SJCRH30 (cell line): ENCODE results near the gene KCNC1. TPM values are rescaled to one million over a fixed set of nuclear protein-coding genes. Genes with fewer than 3 reads are reported as not detected.

ENCODE experiments used
- DNase-seq, 2 experiments: peaks; one replicate each; pipeline ENCODE4 v3.0.0-alpha.2; 2015 to 2020
- H3K27ac ChIP-seq: fragments of 250-450 bp; sonication (Bioruptor Pico); 2 replicates; pipeline ENCODE4 v1.5.1; 2020; ENCODE audit warnings: mild to moderate bottlenecking, moderate library complexity
- H3K27me3 ChIP-seq: fragments of 250-450 bp; sonication (Bioruptor Pico); 2 replicates; pipeline ENCODE4 v1.5.1; 2020; ENCODE audit warnings: mild to moderate bottlenecking, moderate library complexity
- H3K36me3 ChIP-seq: fragments of 250-450 bp; sonication (Bioruptor Pico); 2 replicates; pipeline ENCODE4 v1.5.1; 2020; ENCODE audit warnings: mild to moderate bottlenecking, moderate library complexity
- H3K4me1 ChIP-seq: fragments of 250-450 bp; sonication (Bioruptor Pico); 2 replicates; pipeline ENCODE4 v1.5.1; 2020; ENCODE audit warnings: mild to moderate bottlenecking, moderate library complexity
- H3K4me3 ChIP-seq: fragments of 250-450 bp; sonication (Bioruptor Pico); 2 replicates; pipeline ENCODE4 v1.5.1; 2020; ENCODE audit warnings: mild to moderate bottlenecking, moderate library complexity
- H3K9me3 ChIP-seq: fragments of 250-450 bp; sonication (Bioruptor Pico); replicated peaks from 2 replicates; pipeline ENCODE4 v1.5.1; 2020; ENCODE audit warnings: mild to moderate bottlenecking, moderate library complexity
- total RNA-seq: library from RNA; depleted of rRNA; stranded (reverse); fragments of >200 nt; shearing (Covaris generic); gene quantifications from 2 replicates; pipeline ENCODE4 v1.2.3, GENCODE V29; 2014

Gene KCNC1
- total RNA-seq, 1 experiment from 2014 or later = 6.7 TPM

- H3K27ac ChIP-seq = no peak overlapping the region
These were observed 52.4 kb downstream of the KCNC1 start for GRCh38 chr11:17786824-17787525.

GRCh38 chr11:17788084-17788483, 53.5 kb downstream of the KCNC1 start:
- no peaks in the 10 kb centered on the region for H3K9me3 ChIP-seq
- no peaks in the 10 kb centered on the region for H3K36me3 ChIP-seq
- 0 out of 2 replicates have a peak, but pooled peaks cover 2% of the 10 kb centered on the region for H3K4me1 ChIP-seq
- H3K4me3 ChIP-seq = no peak overlapping the region
- DNase-seq = no peak
- H3K27ac ChIP-seq = no peak overlapping the region
- H3K27me3 ChIP-seq = no peaks in the 10 kb centered on the region

More at GRCh38 chr11:17786824-17787525, 52.4 kb downstream of the KCNC1 start:
- peak in 1 of 2 experiments; percentile 36 for DNase-seq
- Histone ChIP-seq H3K4me1 (0 out of 2 replicates have a peak, but pooled peaks cover 2% of the 10 kb centered on the region), H3K27me3 (no peaks in the 10 kb centered on the region), H3K9me3 (no peaks in the 10 kb centered on the region), H3K4me3 (no peak overlapping the region), H3K36me3 (no peaks in the 10 kb centered on the region)

- no peaks in the 10 kb centered on the region for H3K27me3 ChIP-seq
- no peak for DNase-seq
- H3K9me3 ChIP-seq = no peaks in the 10 kb centered on the region
- H3K27ac ChIP-seq = no peak overlapping the region
- no peaks in the 10 kb centered on the region for H3K36me3 ChIP-seq
- H3K4me1 ChIP-seq = 0 out of 2 replicates have a peak, but pooled peaks cover 2% of the 10 kb centered on the region
- H3K4me3 ChIP-seq = no peak overlapping the region
These were observed 55.9 kb downstream of the KCNC1 start for GRCh38 chr11:17790453-17790852.

GRCh38 chr11:17791144-17791543, 56.6 kb downstream of the KCNC1 start:
- H3K27me3 ChIP-seq = no peaks in the 10 kb centered on the region
- H3K9me3 ChIP-seq = no peaks in the 10 kb centered on the region
- no peak overlapping the region for H3K4me3 ChIP-seq
- H3K36me3 ChIP-seq = no peaks in the 10 kb centered on the region
- H3K4me1 ChIP-seq = 0 out of 2 replicates have a peak, but pooled peaks cover 2% of the 10 kb centered on the region
- no peak for DNase-seq
- no peak overlapping the region for H3K27ac ChIP-seq

GRCh38 chr11:17792161-17792560, 57.6 kb downstream of the KCNC1 start:
- DNase-seq = no peak
- Histone ChIP-seq H3K27me3 (no peaks in the 10 kb centered on the region), H3K36me3 (no peaks in the 10 kb centered on the region), H3K4me3 (no peak overlapping the region), H3K4me1 (0 out of 2 replicates have a peak, but pooled peaks cover 2% of the 10 kb centered on the region), H3K9me3 (no peaks in the 10 kb centered on the region), H3K27ac (no peak overlapping the region)

- no peaks in the 10 kb centered on the region for H3K27me3 ChIP-seq
- DNase-seq = no peak
- 0 out of 2 replicates have a peak, but pooled peaks cover 2% of the 10 kb centered on the region for H3K4me1 ChIP-seq
- no peaks in the 10 kb centered on the region for H3K9me3 ChIP-seq
- no peak overlapping the region for H3K4me3 ChIP-seq
- no peaks in the 10 kb centered on the region for H3K36me3 ChIP-seq
- no peak overlapping the region for H3K27ac ChIP-seq
These were observed 59.1 kb downstream of the KCNC1 start for GRCh38 chr11:17793642-17794170.

- Histone ChIP-seq H3K36me3 (no peaks in the 10 kb centered on the region), H3K4me1 (0 out of 2 replicates have a peak, but pooled peaks cover 2% of the 10 kb centered on the region), H3K4me3 (no peak overlapping the region), H3K27ac (no peak overlapping the region), H3K9me3 (no peaks in the 10 kb centered on the region), H3K27me3 (no peaks in the 10 kb centered on the region)
- DNase-seq = no peak
These were observed 60.4 kb downstream of the KCNC1 start for GRCh38 chr11:17794981-17795380.

GRCh38 chr11:17796154-17796553, 61.6 kb downstream of the KCNC1 start:
- Histone ChIP-seq H3K27me3 (no peaks in the 10 kb centered on the region), H3K27ac (no peak overlapping the region), H3K9me3 (no peaks in the 10 kb centered on the region), H3K4me1 (no peaks in the 10 kb centered on the region), H3K4me3 (no peak overlapping the region), H3K36me3 (no peaks in the 10 kb centered on the region)
- DNase-seq = no peak

GRCh38 chr11:17798253-17798652, 63.7 kb downstream of the KCNC1 start:
- H3K9me3 ChIP-seq = no peaks in the 10 kb centered on the region
- H3K27ac ChIP-seq = no peak overlapping the region
- no peak overlapping the region for H3K4me3 ChIP-seq
- H3K4me1 ChIP-seq = no peaks in the 10 kb centered on the region
- DNase-seq = no peak
- no peaks in the 10 kb centered on the region for H3K27me3 ChIP-seq
- H3K36me3 ChIP-seq = no peaks in the 10 kb centered on the region

GRCh38 chr11:17798716-17799115, 64.1 kb downstream of the KCNC1 start:
- DNase-seq = no peak
- no peaks in the 10 kb centered on the region for H3K36me3 ChIP-seq
- H3K9me3 ChIP-seq = no peaks in the 10 kb centered on the region
- H3K4me1 ChIP-seq = no peaks in the 10 kb centered on the region
- H3K4me3 ChIP-seq = no peak overlapping the region
- H3K27ac ChIP-seq = no peak overlapping the region
- no peaks in the 10 kb centered on the region for H3K27me3 ChIP-seq

- Histone ChIP-seq H3K9me3 (no peaks in the 10 kb centered on the region), H3K4me3 (no peak overlapping the region), H3K27me3 (no peaks in the 10 kb centered on the region), H3K27ac (no peak overlapping the region), H3K4me1 (no peaks in the 10 kb centered on the region), H3K36me3 (no peaks in the 10 kb centered on the region)
- DNase-seq = no peak
These were observed 64.6 kb downstream of the KCNC1 start for GRCh38 chr11:17799147-17799546.

- Histone ChIP-seq H3K4me1 (no peaks in the 10 kb centered on the region), H3K27ac (no peak overlapping the region), H3K27me3 (no peaks in the 10 kb centered on the region), H3K4me3 (no peak overlapping the region), H3K36me3 (no peaks in the 10 kb centered on the region), H3K9me3 (no peaks in the 10 kb centered on the region)
- no peak for DNase-seq
These were observed 66.6 kb downstream of the KCNC1 start for GRCh38 chr11:17801166-17801565.

- no peaks in the 10 kb centered on the region for H3K36me3 ChIP-seq
- H3K9me3 ChIP-seq = no peaks in the 10 kb centered on the region
- no peaks in the 10 kb centered on the region for H3K4me1 ChIP-seq
- no peak overlapping the region for H3K4me3 ChIP-seq
- no peak overlapping the region for H3K27ac ChIP-seq
- DNase-seq = no peak
- no peaks in the 10 kb centered on the region for H3K27me3 ChIP-seq
These were observed 67.9 kb downstream of the KCNC1 start for GRCh38 chr11:17802491-17802890.

- DNase-seq = no peak
- Histone ChIP-seq H3K36me3 (no peaks in the 10 kb centered on the region), H3K4me3 (no peak overlapping the region), H3K27me3 (no peaks in the 10 kb centered on the region), H3K4me1 (no peaks in the 10 kb centered on the region), H3K27ac (no peak overlapping the region), H3K9me3 (no peaks in the 10 kb centered on the region)
These were observed 69.3 kb downstream of the KCNC1 start for GRCh38 chr11:17803754-17804334.

- H3K4me3 ChIP-seq = no peak overlapping the region
- no peaks in the 10 kb centered on the region for H3K9me3 ChIP-seq
- no peaks in the 10 kb centered on the region for H3K27me3 ChIP-seq
- H3K4me1 ChIP-seq = peaks cover 11% of the 10 kb centered on the region
- H3K27ac ChIP-seq = no peak overlapping the region
- no peak for DNase-seq
- H3K36me3 ChIP-seq = no peaks in the 10 kb centered on the region
These were observed 70.5 kb downstream of the KCNC1 start for GRCh38 chr11:17805043-17805442.
